Lower lobe of right lung (tissue), 2 donors: ENCODE data around the gene ZNF585A. TPM values are rescaled to one million over a fixed set of nuclear protein-coding genes. Genes with fewer than 3 reads are reported as not detected.
"Not testable (repeated sequence)": the region's sequence is repeated elsewhere in the genome, so short reads cannot be mapped to it uniquely, and the experiment has no call there.

Experiments used
- ATAC-seq, 2 donors: fragments of 200-7000 bp; cut with Tn5 transposase; one replicate each; pipeline ENCODE4 v1.9.1; 2020 to 2022; ENCODE audit warnings: mild to moderate bottlenecking in 2 of 2, moderate library complexity in 2 of 2
- DNase-seq: peaks from one replicate; pipeline ENCODE4 v3.0.0-alpha.2; 2020
- H3K27ac ChIP-seq: fragments of 200-600 bp; one replicate; pipeline ENCODE4 v1.8.0; 2022
- H3K27me3 ChIP-seq: fragments of 200-600 bp; one replicate; pipeline ENCODE4 v1.8.0; 2022; ENCODE audit warnings: low read depth
- H3K36me3 ChIP-seq: fragments of 200-600 bp; one replicate; pipeline ENCODE4 v1.8.0; 2022; ENCODE audit warnings: mild to moderate bottlenecking
- H3K4me1 ChIP-seq: fragments of 200-600 bp; one replicate; pipeline ENCODE4 v1.8.0; 2022
- H3K4me3 ChIP-seq: fragments of 200-600 bp; one replicate; pipeline ENCODE4 v1.8.0; 2022; ENCODE audit warnings: mild to moderate bottlenecking
- H3K9me3 ChIP-seq: fragments of 200-600 bp; one replicate; pipeline ENCODE4 v1.8.0; 2022
- intact Hi-C: fragments of 100-400 bp; cut with DNase I; formaldehyde crosslinking; loops from one replicate; pipeline ENCODE4 v1.11.0; 2022
- total RNA-seq: library from RNA; stranded (reverse); fragmentation: NEBNext Ultra II Directional; extraction: Animal tissue kit (Norgen Biotek cat#: 25700); gene quantifications from one replicate; pipeline ENCODE4 v1.2.1, GENCODE V29; 2021
- TF ChIP-seq, protein P1 (sequence below): fragments of 200-600 bp; IDR thresholded peaks from one replicate; pipeline ENCODE4 v1.8.0; 2022; ENCODE audit warnings: antibody characterized with exemption, mild to moderate bottlenecking
- donor health status: DM: no; HTN: yes; CAD: no; lungs with severe emphysema.

The ZNF585A gene
- total RNA-seq, 1 donor from 2014 or later = 14.9 TPM

DNA sequence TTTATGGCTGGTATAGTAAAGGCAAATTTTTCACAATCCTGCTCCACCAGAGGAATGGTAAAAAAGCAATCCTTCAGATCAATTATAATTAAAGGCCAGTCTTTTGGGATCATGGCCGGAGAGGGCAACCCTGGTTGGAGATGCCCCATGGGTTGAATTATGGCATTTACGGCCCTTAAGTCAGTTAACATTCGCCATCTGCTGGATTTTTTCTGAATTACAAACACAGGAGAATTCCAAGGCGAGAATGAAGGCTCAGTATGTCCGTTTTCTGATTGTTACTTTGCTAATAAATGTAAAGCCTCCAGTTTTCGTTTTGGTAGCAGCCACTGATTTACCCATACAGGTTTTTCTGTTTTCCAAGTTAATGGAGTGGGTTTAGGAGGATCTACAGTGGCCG, 60.7 kb downstream of the ZNF585A start:
- H3K27ac ChIP-seq, intact Hi-C loops, H3K4me1 ChIP-seq, H3K27me3 ChIP-seq, DNase-seq, ATAC-seq, H3K4me3 ChIP-seq: not testable (repeated sequence)
- Histone ChIP-seq H3K9me3 (peaks cover 95% of the 10 kb centered on the region), H3K36me3 (peaks cover 19% of the 10 kb centered on the region)
- TF ChIP-seq, protein P1, sequence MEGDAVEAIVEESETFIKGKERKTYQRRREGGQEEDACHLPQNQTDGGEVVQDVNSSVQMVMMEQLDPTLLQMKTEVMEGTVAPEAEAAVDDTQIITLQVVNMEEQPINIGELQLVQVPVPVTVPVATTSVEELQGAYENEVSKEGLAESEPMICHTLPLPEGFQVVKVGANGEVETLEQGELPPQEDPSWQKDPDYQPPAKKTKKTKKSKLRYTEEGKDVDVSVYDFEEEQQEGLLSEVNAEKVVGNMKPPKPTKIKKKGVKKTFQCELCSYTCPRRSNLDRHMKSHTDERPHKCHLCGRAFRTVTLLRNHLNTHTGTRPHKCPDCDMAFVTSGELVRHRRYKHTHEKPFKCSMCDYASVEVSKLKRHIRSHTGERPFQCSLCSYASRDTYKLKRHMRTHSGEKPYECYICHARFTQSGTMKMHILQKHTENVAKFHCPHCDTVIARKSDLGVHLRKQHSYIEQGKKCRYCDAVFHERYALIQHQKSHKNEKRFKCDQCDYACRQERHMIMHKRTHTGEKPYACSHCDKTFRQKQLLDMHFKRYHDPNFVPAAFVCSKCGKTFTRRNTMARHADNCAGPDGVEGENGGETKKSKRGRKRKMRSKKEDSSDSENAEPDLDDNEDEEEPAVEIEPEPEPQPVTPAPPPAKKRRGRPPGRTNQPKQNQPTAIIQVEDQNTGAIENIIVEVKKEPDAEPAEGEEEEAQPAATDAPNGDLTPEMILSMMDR = peak; percentile 10

DNA sequence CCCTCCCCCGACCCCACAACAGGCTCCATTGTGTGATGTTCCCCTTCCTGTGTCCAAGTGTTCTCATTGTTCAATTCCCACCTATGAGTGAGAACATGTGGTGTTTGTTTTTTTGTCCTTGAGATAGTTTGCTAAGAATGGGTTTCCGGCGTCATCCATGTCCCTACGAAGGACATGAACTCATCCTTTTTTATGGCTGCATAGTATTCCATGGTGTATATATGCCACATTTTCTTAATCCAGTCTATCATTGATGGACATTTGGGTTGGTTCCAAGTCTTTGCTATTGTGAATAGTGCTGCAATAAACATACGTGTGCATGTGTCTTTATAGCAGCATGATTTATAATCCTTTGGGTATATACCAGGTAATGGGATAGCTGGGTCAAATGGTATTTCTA, 68.4 kb downstream of the ZNF585A start:
- H3K27ac ChIP-seq, ATAC-seq, DNase-seq, H3K27me3 ChIP-seq, H3K4me3 ChIP-seq, intact Hi-C loops, H3K4me1 ChIP-seq: not testable (repeated sequence)
- Histone ChIP-seq H3K9me3 (peaks cover 82% of the 10 kb centered on the region), H3K36me3 (peaks cover 21% of the 10 kb centered on the region)

- intact Hi-C loops = no loop called here
- TF ChIP-seq, protein P1 = no peak
- Histone ChIP-seq H3K36me3 (peaks cover 30% of the 10 kb centered on the region), H3K4me1 (no peaks in the 10 kb centered on the region), H3K9me3 (peaks cover 97% of the 10 kb centered on the region), H3K27ac (no peak overlapping the region), H3K4me3 (no peak overlapping the region), H3K27me3 (no peaks in the 10 kb centered on the region)
- DNase-seq (no peak), ATAC-seq (no peak)
These were observed 73.9 kb downstream of the ZNF585A start for GRCh38 chr19:37098570-37098969.

GRCh38 chr19:37095859-37096258, 76.6 kb downstream of the ZNF585A start:
- TF ChIP-seq, protein P1 = no peak
- ATAC-seq (no peak), DNase-seq (no peak)
- Histone ChIP-seq H3K4me3 (no peak overlapping the region), H3K36me3 (peaks cover 46% of the 10 kb centered on the region), H3K9me3 (peaks cover 92% of the 10 kb centered on the region), H3K27ac (no peak overlapping the region), H3K4me1 (no peaks in the 10 kb centered on the region), H3K27me3 (no peaks in the 10 kb centered on the region)
- intact Hi-C loops = no loop called here

Other genes starting within 250 kb of the ZNF585A start
- gene ZNF420, start 94.3 kb downstream of the ZNF585A start, total RNA-seq = 9.1 TPM
- gene ZNF585B, start 37.8 kb upstream of the ZNF585A start, total RNA-seq = 16.6 TPM
- 12.0 TPM for gene ZNF383, start 45.5 kb upstream of the ZNF585A start, total RNA-seq
- gene ZNF527, start 198.4 kb upstream of the ZNF585A start, total RNA-seq = 4.9 TPM